T-helper 2 cell (primary cell): Measurements from ENCODE around the gene COL6A1.
A peak's percentile ranks its signal among the peaks of the same experiment; 100 is the strongest.

Experiments used
- DNase-seq, 5 experiments: peaks; one replicate each; pipeline versions ENCODE4 v3.0.0 to v3.0.0-alpha.2; 2012 to 2022
- total RNA-seq, 2 donors: gene quantifications; one replicate each; lab custom pipeline; 2026; lab: John Stamatoyannopoulos, UW

Gene COL6A1
- 3.4 to 10.8 reads per million in 2 donors for total RNA-seq

GRCh38 chr21:45981151-45982091 lies at the start of gene COL6A1:
COL6A1 (plus strand) TSS chr21:45981770; CDS start chr21:45981851, 81 bp downstream.
- DNase-seq = peak; percentile 28 to 50 (median 45)

GRCh38 chr21:45932922-45933502 lies 48.6 kb upstream of the COL6A1 start:
- DNase-seq = peak in 1 of 5 experiments; percentile 63

- DNase-seq = no peak
Measured at GRCh38 chr21:45934085-45934484, 47.5 kb upstream of the COL6A1 start.

- DNase-seq = no peak
Measured at GRCh38 chr21:45934554-45934953, 47.0 kb upstream of the COL6A1 start.

GRCh38 chr21:45935628-45936027 lies 45.9 kb upstream of the COL6A1 start:
- DNase-seq = no peak

GRCh38 chr21:45937721-45938452 lies 43.7 kb upstream of the COL6A1 start:
- DNase-seq = no peak

- DNase-seq = no peak
Measured at GRCh38 chr21:45938453-45938755, 43.2 kb upstream of the COL6A1 start.

- DNase-seq = no peak
Measured at GRCh38 chr21:45938811-45939520, 42.6 kb upstream of the COL6A1 start.

- DNase-seq = no peak
Measured at GRCh38 chr21:45939521-45940045, 42.0 kb upstream of the COL6A1 start.

- no peak for DNase-seq
Measured at GRCh38 chr21:45940091-45940490, 41.5 kb upstream of the COL6A1 start.

- DNase-seq = no peak
Measured at GRCh38 chr21:45940621-45941337, 40.8 kb upstream of the COL6A1 start.

- DNase-seq = no peak
Measured at GRCh38 chr21:45941338-45941710, 40.2 kb upstream of the COL6A1 start.

- no peak for DNase-seq
Measured at GRCh38 chr21:45941717-45942546, 39.6 kb upstream of the COL6A1 start.

- DNase-seq = no peak
Measured at GRCh38 chr21:45942755-45943629, 38.6 kb upstream of the COL6A1 start.

- peak in 1 of 5 experiments; percentile 17 for DNase-seq
Measured at GRCh38 chr21:45943630-45944540, 37.7 kb upstream of the COL6A1 start.

- no peak for DNase-seq
Measured at GRCh38 chr21:45944601-45945000, 37.0 kb upstream of the COL6A1 start.

GRCh38 chr21:45945066-45945867 lies 36.3 kb upstream of the COL6A1 start:
- DNase-seq = no peak

GRCh38 chr21:45945868-45946210 lies 35.7 kb upstream of the COL6A1 start:
- DNase-seq = no peak
